Suprapubic skin (tissue), 4 donors: Measurements from ENCODE around the gene MORC2. TPM values are rescaled to one million over a fixed set of nuclear protein-coding genes. Genes with fewer than 3 reads are reported as not detected.

Experiments
- DNase-seq, 2 donors: peaks; one replicate each; pipeline ENCODE4 v3.0.0-alpha.2; 2019; ENCODE audit warnings: low spot score in 2 of 2
- H3K27ac ChIP-seq: fragments of 200-600 bp; sonication (generic); one replicate; pipeline ENCODE4 v1.5.1; 2019
- H3K27me3 ChIP-seq: fragments of 200-600 bp; sonication (generic); one replicate; pipeline ENCODE4 v1.5.1; 2019
- H3K36me3 ChIP-seq: fragments of 200-600 bp; sonication (generic); one replicate; pipeline ENCODE4 v1.5.1; 2019
- H3K4me1 ChIP-seq: fragments of 200-600 bp; sonication (generic); one replicate; pipeline ENCODE4 v1.5.1; 2019
- H3K4me3 ChIP-seq: fragments of 200-600 bp; sonication (generic); one replicate; pipeline ENCODE4 v1.5.1; 2019; ENCODE audit warnings: mild to moderate bottlenecking
- H3K9me3 ChIP-seq: fragments of 200-600 bp; sonication (generic); one replicate; pipeline ENCODE4 v1.5.1; 2019
- CTCF ChIP-seq, 2 donors: fragments of 200-600 bp in 1 of 2; fragments of 450-650 bp in 1 of 2; sonication (generic) in 1 of 2; IDR thresholded peaks; one replicate each; pipeline ENCODE4 v1.5.1; 2016 to 2019; ENCODE audit warnings: antibody characterized with exemption in 2 of 2, mild to moderate bottlenecking in 1 of 2, moderate library complexity in 1 of 2
- EP300 ChIP-seq: sonication (generic); formaldehyde crosslinking; IDR thresholded peaks from one replicate; pipeline ENCODE4 v1.6.1; 2017; ENCODE audit warnings: antibody characterized with exemption
- POLR2A ChIP-seq, 2 donors: fragments of 450-650 bp; IDR thresholded peaks; one replicate each; pipeline ENCODE4 v1.6.1; 2017; ENCODE audit warnings: antibody characterized with exemption in 2 of 2, mild to moderate bottlenecking in 2 of 2, moderate library complexity in 2 of 2
- POLR2AphosphoS5 ChIP-seq, 3 donors: sonication (generic); formaldehyde crosslinking; IDR thresholded peaks; one replicate each; pipeline ENCODE4 v1.6.1; 2017; ENCODE audit warnings: antibody characterized with exemption in 3 of 3
- WGBS: methylation state at CpG from one replicate; pipeline ENCODE4 v1.1.5; 2018; 5-methylcytosine and 5-hydroxymethylcytosine counted together
- total RNA-seq, 4 donors: library from RNA; depleted of rRNA; stranded (reverse); fragments of >200 nt; gene quantifications; one replicate each; pipeline ENCODE4 v1.1.0, GENCODE V29; 2016

The MORC2 gene
- total RNA-seq, 4 donors from 2014 or later: 12.9 to 38.7 (median 21.3) TPM

- peak overlapping the region; percentile 45 for H3K4me3 ChIP-seq
- no peaks in the 10 kb centered on the region for H3K27me3 ChIP-seq
- WGBS: 23% methylated on average over 6 of the region's 6 CpGs
- H3K36me3 ChIP-seq: peaks cover 17% of the 10 kb centered on the region
- no peak overlapping the region for H3K27ac ChIP-seq
- H3K9me3 ChIP-seq: no peaks in the 10 kb centered on the region
- peaks cover 18% of the 10 kb centered on the region for H3K4me1 ChIP-seq
- TF ChIP-seq CTCF (IDR thresholded peaks at IDR 0.05) (no peak), POLR2AphosphoS5 (IDR thresholded peaks at IDR 0.05) (no peak), EP300 (no peak), POLR2A (IDR thresholded peaks at IDR 0.05) (no peak)
- DNase-seq: no peak
Observed at GRCh38 chr22:30921108-30921507, 47.5 kb downstream of the MORC2 start.

- WGBS: 1% methylated on average over 9 of the region's 9 CpGs
- H3K9me3 ChIP-seq: no peaks in the 10 kb centered on the region
- no peak overlapping the region for H3K4me3 ChIP-seq
- H3K27ac ChIP-seq: no peak overlapping the region
- no peaks in the 10 kb centered on the region for H3K27me3 ChIP-seq
- DNase-seq: peak; percentile 84 to 92
- H3K36me3 ChIP-seq: peaks cover 10% of the 10 kb centered on the region
- no peak for TF ChIP-seq POLR2A (IDR thresholded peaks at IDR 0.05)
- TF ChIP-seq EP300: no peak
- TF ChIP-seq CTCF (IDR thresholded peaks at IDR 0.05): peak; percentile 89 to 92
- TF ChIP-seq POLR2AphosphoS5 (IDR thresholded peaks at IDR 0.05): no peak
- H3K4me1 ChIP-seq: peaks cover 18% of the 10 kb centered on the region
Observed at GRCh38 chr22:30920407-30920806, 48.2 kb downstream of the MORC2 start.

- peak in 1 of 2 donors; percentile 54 for DNase-seq
- H3K27me3 ChIP-seq: no peaks in the 10 kb centered on the region
- no peaks in the 10 kb centered on the region for H3K9me3 ChIP-seq
- peaks cover 6% of the 10 kb centered on the region for H3K36me3 ChIP-seq
- H3K4me1 ChIP-seq: peaks cover 18% of the 10 kb centered on the region
- H3K4me3 ChIP-seq: no peak overlapping the region
- 83% methylated on average over 7 of the region's 7 CpGs for WGBS
- TF ChIP-seq POLR2AphosphoS5 (IDR thresholded peaks at IDR 0.05) (no peak), CTCF (IDR thresholded peaks at IDR 0.05) (no peak), EP300 (no peak), POLR2A (IDR thresholded peaks at IDR 0.05) (no peak)
- no peak overlapping the region for H3K27ac ChIP-seq
Observed at GRCh38 chr22:30919973-30920372, 48.6 kb downstream of the MORC2 start.

GRCh38 chr22:30918761-30919160 is 49.8 kb downstream of the MORC2 start:
- Histone ChIP-seq H3K9me3 (no peaks in the 10 kb centered on the region), H3K4me3 (no peak overlapping the region), H3K27ac (no peak overlapping the region), H3K27me3 (no peaks in the 10 kb centered on the region), H3K4me1 (peaks cover 18% of the 10 kb centered on the region), H3K36me3 (no peaks in the 10 kb centered on the region)
- DNase-seq: no peak
- WGBS: 78% methylated on average over 7 of the region's 7 CpGs
- TF ChIP-seq POLR2AphosphoS5 (IDR thresholded peaks at IDR 0.05): no peak
- TF ChIP-seq EP300: no peak
- TF ChIP-seq CTCF (IDR thresholded peaks at IDR 0.05): no peak
- no peak for TF ChIP-seq POLR2A (IDR thresholded peaks at IDR 0.05)

- Histone ChIP-seq H3K9me3 (no peaks in the 10 kb centered on the region), H3K27me3 (no peaks in the 10 kb centered on the region), H3K36me3 (peaks cover 7% of the 10 kb centered on the region), H3K4me1 (no peaks in the 10 kb centered on the region), H3K4me3 (no peak overlapping the region), H3K27ac (no peak overlapping the region)
- TF ChIP-seq POLR2AphosphoS5 (IDR thresholded peaks at IDR 0.05): no peak
- no peak for TF ChIP-seq POLR2A (IDR thresholded peaks at IDR 0.05)
- TF ChIP-seq CTCF (IDR thresholded peaks at IDR 0.05): no peak
- 84% methylated on average over 2 of the region's 2 CpGs for WGBS
- DNase-seq: no peak
Observed at GRCh38 chr22:30910358-30910757, 58.2 kb downstream of the MORC2 start.
